ENCODE results near the gene FLG2.
"Not testable (repeated sequence)": the region's sequence is repeated elsewhere in the genome, so short reads cannot be mapped to it uniquely, and the experiment has no call there.

- TF ChIP-seq, protein P1, sequence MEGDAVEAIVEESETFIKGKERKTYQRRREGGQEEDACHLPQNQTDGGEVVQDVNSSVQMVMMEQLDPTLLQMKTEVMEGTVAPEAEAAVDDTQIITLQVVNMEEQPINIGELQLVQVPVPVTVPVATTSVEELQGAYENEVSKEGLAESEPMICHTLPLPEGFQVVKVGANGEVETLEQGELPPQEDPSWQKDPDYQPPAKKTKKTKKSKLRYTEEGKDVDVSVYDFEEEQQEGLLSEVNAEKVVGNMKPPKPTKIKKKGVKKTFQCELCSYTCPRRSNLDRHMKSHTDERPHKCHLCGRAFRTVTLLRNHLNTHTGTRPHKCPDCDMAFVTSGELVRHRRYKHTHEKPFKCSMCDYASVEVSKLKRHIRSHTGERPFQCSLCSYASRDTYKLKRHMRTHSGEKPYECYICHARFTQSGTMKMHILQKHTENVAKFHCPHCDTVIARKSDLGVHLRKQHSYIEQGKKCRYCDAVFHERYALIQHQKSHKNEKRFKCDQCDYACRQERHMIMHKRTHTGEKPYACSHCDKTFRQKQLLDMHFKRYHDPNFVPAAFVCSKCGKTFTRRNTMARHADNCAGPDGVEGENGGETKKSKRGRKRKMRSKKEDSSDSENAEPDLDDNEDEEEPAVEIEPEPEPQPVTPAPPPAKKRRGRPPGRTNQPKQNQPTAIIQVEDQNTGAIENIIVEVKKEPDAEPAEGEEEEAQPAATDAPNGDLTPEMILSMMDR (IDR thresholded peaks at IDR 0.05), result not testable (repeated sequence)
- TF ChIP-seq POLR2A (IDR thresholded peaks at IDR 0.05), result not testable (repeated sequence)
Measured at GRCh38 chr1:152303139-152303872, 56.5 kb downstream of the FLG2 start.

All from esophagus squamous epithelium (tissue), 4 donors.